ACC112 (cell line): ENCODE data around the gene CNOT8.
"Not testable (repeated sequence)": the region's sequence is repeated elsewhere in the genome, so short reads cannot be mapped to it uniquely, and the experiment has no call there.

Source experiments
- H2AFZ ChIP-seq: fragments of 200-600 bp; sonication (generic); one replicate; pipeline ENCODE4 v1.6.0; 2017; ENCODE audit warnings: antibody characterized with exemption, low read length; ENCODE audit not compliant: unreplicated experiment
- H3K27ac ChIP-seq: fragments of 200-600 bp; sonication (generic); 2 replicates; pipeline ENCODE4 v1.5.1; 2014; ENCODE audit warnings: low read depth, mild to moderate bottlenecking, antibody characterized with exemption, low read length, moderate library complexity
- H3K27me3 ChIP-seq: fragments of 200-600 bp; sonication (generic); 2 replicates; pipeline ENCODE4 v1.6.1; 2014; ENCODE audit warnings: mild to moderate bottlenecking, antibody characterized with exemption, low read length, moderate library complexity, mixed read lengths; ENCODE audit not compliant: insufficient read depth
- H3K36me3 ChIP-seq: fragments of 200-600 bp; sonication (generic); 2 replicates; pipeline ENCODE4 v1.6.1; 2016; ENCODE audit warnings: mild to moderate bottlenecking, antibody characterized with exemption, low read length, moderate library complexity, mixed read lengths; ENCODE audit not compliant: insufficient read depth
- H3K4me1 ChIP-seq: fragments of 200-600 bp; sonication (generic); one replicate; pipeline ENCODE4 v1.6.1; 2016; ENCODE audit warnings: low read length, mixed read lengths; ENCODE audit not compliant: insufficient read depth, unreplicated experiment, control insufficient read depth
- H3K4me3 ChIP-seq: fragments of 200-600 bp; sonication (generic); 2 replicates; pipeline ENCODE4 v1.5.1; 2014; ENCODE audit warnings: mild to moderate bottlenecking, low read depth, low read length
- H3K79me2 ChIP-seq: fragments of 200-600 bp; sonication (generic); one replicate; pipeline ENCODE4 v1.6.0; 2016; ENCODE audit warnings: low read length; ENCODE audit not compliant: control insufficient read depth, unreplicated experiment, insufficient read depth

Gene CNOT8

DNA sequence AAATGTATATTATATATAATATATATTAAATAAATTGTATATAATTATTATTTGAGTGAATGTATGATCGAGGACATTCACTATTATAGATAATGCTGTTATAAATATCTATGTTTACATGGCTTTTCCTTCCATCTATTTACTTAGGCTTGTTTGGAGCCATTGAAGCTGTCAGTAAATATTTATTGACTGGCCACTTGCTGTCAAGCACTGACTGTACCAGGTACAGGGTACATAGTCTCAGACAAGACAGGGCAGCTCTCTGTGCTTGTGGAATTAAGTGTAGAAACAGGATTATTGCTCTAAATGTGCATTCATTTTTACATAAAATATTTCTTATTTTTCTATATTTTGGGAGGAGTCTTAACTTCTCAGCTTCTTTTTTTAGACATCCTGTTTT, 24.4 kb upstream of the CNOT8 start:
- Histone ChIP-seq H2AFZ (no peak overlapping the region), H3K36me3 (no peaks in the 10 kb centered on the region), H3K27ac (no peak overlapping the region), H3K4me3 (no peak overlapping the region), H3K79me2 (no peaks in the 10 kb centered on the region), H3K27me3 (no peaks in the 10 kb centered on the region), H3K4me1 (peaks cover 26% of the 10 kb centered on the region)

DNA sequence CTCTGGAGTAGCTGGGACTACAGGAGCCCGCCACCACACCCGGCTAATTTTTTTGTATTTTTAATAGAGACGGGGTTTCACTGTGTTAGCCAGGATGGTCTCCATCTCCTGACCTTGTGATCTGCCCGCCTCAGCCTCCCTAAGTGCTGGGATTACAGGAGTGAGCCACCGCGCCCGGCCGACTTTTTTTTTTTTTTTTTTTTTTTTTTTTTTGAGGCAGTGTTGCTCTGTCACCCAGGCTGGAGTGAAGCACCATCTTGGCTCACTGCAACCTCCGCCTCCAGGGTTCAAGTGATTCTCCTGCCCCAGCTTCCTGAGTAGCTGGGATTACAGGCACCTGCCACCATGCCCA, 22.8 kb upstream of the CNOT8 start:
- 0 out of 2 replicates have a peak overlapping the region, but pooled peaks have one; percentile 34 for H3K27ac ChIP-seq
- not testable (repeated sequence) for H3K36me3 ChIP-seq, H2AFZ ChIP-seq, H3K27me3 ChIP-seq, H3K79me2 ChIP-seq, H3K4me3 ChIP-seq
- peaks cover 16% of the 10 kb centered on the region for H3K4me1 ChIP-seq

DNA sequence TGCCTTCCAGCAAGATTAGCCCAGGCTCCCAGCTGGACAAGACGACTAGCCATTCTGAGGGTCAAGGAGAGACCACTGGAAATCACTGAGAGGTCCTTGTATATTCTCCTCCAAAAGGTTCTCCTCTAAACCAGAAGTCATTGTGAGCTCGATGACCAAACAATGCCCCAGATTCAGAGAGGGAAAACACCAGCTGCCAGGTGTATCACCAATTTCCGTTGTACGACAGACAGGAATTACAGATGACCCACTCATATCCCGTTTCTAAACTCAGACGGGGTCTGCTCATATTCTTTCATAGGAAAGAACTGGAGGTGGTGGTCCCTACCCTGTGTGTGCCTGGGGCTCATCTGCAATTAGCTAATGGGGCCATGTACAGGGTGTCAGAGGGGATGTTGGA, 22.2 kb upstream of the CNOT8 start:
- H3K79me2 ChIP-seq, result no peaks in the 10 kb centered on the region
- H3K27ac ChIP-seq, result no peak overlapping the region
- H3K4me1 ChIP-seq, result peaks cover 16% of the 10 kb centered on the region
- H3K4me3 ChIP-seq, result no peak overlapping the region
- H3K27me3 ChIP-seq, result no peaks in the 10 kb centered on the region
- H3K36me3 ChIP-seq, result no peaks in the 10 kb centered on the region
- no peak overlapping the region for H2AFZ ChIP-seq

GRCh38 chr5:154837009-154837901, 21.2 kb upstream of the CNOT8 start:
- Histone ChIP-seq H3K36me3 (no peaks in the 10 kb centered on the region), H3K27me3 (no peaks in the 10 kb centered on the region), H3K27ac (no peak overlapping the region), H2AFZ (no peak overlapping the region), H3K4me1 (peaks cover 16% of the 10 kb centered on the region), H3K4me3 (no peak overlapping the region), H3K79me2 (no peaks in the 10 kb centered on the region)

DNA sequence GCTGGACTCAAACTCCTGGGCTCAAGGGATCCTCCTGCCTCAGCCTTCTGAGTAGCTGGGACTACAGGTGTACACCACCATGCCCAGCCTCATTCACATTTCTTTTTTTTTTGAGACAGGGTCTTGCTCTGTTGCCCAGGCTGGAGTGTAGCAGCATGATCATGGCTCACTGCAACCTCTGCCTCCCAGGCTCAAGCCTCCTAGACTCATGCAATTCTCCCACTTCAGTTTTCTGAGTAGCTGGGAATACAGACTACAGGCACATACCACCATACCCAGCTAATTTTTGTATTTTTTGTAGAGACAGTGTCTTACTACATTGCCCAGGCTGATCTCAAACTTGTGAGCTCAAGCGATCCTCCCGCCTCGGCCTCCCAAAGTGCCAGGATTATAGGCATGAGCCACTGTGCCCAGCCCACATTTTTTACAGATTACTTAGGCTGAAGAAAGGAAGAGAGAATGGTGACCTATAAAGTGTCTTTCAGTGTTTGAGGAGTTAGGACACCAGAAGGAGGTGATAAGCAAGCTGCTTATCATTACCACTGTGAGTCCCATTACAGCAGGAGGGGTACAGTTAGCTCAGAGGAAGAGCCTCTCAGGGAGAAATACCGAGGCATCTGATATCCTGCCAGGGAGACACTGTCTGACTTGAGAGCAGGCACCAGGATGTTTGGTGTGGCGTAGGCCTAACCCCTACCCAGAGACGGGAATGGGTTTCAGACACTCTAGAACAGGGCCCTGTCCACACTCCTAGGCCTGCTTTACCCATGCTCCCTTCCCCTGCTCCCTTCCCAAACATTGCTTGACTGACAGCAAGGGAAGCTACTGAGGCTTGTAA, 17.8 kb upstream of the CNOT8 start:
- peaks cover 3% of the 10 kb centered on the region for H3K4me1 ChIP-seq

GRCh38 chr5:154841273-154841661, 17.2 kb upstream of the CNOT8 start:
- Histone ChIP-seq H2AFZ (no peak overlapping the region), H3K4me3 (no peak overlapping the region), H3K27me3 (no peaks in the 10 kb centered on the region), H3K4me1 (no peaks in the 10 kb centered on the region), H3K79me2 (no peaks in the 10 kb centered on the region), H3K36me3 (no peaks in the 10 kb centered on the region), H3K27ac (no peak overlapping the region)

More for the DNA sequence above, 17.8 kb upstream of the CNOT8 start:
- H2AFZ ChIP-seq, result no peak overlapping the region
- H3K36me3 ChIP-seq, result no peaks in the 10 kb centered on the region
- H3K79me2 ChIP-seq, result no peaks in the 10 kb centered on the region
- no peaks in the 10 kb centered on the region for H3K27me3 ChIP-seq
- no peak overlapping the region for H3K27ac ChIP-seq
- H3K4me3 ChIP-seq, result no peak overlapping the region

GRCh38 chr5:154842689-154843530, 15.5 kb upstream of the CNOT8 start:
- H2AFZ ChIP-seq, result no peak overlapping the region
- no peak overlapping the region for H3K4me3 ChIP-seq
- H3K27me3 ChIP-seq, result no peaks in the 10 kb centered on the region
- no peaks in the 10 kb centered on the region for H3K79me2 ChIP-seq
- H3K36me3 ChIP-seq, result no peaks in the 10 kb centered on the region
- no peaks in the 10 kb centered on the region for H3K4me1 ChIP-seq
- no peak overlapping the region for H3K27ac ChIP-seq

GRCh38 chr5:154844809-154845208, 13.6 kb upstream of the CNOT8 start:
- H3K4me1 ChIP-seq, result peaks cover 1% of the 10 kb centered on the region
- H2AFZ ChIP-seq, result no peak overlapping the region
- H3K79me2 ChIP-seq, result no peaks in the 10 kb centered on the region
- no peak overlapping the region for H3K27ac ChIP-seq
- H3K27me3 ChIP-seq, result no peaks in the 10 kb centered on the region
- H3K36me3 ChIP-seq, result no peaks in the 10 kb centered on the region
- H3K4me3 ChIP-seq, result no peak overlapping the region

DNA sequence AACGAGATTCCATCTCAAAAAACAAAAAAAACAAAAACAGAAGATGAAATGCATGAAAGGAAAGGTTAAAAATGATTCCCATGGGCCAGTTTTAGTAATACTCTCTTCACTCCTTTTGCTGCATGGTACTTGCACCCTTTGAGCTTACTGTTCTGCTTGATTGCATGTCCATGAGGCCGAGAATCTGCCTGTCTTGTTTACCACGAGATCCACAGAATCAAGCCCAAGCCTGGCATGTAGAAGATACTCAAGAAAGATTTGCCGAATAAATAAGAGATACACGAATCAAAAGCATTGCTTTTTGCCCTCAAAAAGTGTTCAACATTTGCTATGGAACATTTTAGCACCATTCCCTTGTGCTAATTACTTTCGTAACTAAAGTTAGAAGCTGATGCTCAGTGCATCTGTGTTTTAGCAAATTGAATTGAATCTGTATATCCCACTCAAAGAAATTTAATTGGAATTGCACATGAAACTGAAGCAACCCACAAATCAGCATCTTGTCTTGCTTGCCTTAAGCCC, 9.1 kb upstream of the CNOT8 start:
- no peaks in the 10 kb centered on the region for H3K79me2 ChIP-seq
- H2AFZ ChIP-seq, result no peak overlapping the region
- no peak overlapping the region for H3K27ac ChIP-seq
- no peaks in the 10 kb centered on the region for H3K27me3 ChIP-seq
- no peaks in the 10 kb centered on the region for H3K36me3 ChIP-seq
- peak overlapping the region; percentile 74; the same call in 1 of the 2 replicates for H3K4me3 ChIP-seq
- peaks cover 14% of the 10 kb centered on the region for H3K4me1 ChIP-seq

DNA sequence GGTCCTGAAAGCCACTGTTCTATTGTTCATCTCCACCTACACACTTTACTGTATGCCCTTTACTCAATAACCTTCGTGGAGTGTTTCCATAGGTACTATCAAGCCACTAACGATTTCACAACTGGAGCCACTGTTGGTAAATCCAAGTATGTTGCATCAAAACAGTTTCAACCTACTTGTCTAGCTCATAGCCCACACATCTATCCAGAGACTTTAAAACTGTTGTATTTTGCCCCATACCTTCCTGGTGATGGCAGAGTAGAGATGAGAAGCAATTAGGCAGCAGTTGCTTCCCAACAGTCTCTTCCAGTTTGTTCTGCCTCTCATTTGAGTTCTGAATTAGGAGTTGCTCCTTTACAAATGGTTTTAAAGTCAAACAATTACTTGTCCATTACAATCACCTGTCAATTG, 8.6 kb upstream of the CNOT8 start:
- Histone ChIP-seq H3K4me3 (peak overlapping the region; percentile 74), H3K27ac (no peak overlapping the region), H2AFZ (peak overlapping the region; percentile 50), H3K27me3 (no peaks in the 10 kb centered on the region), H3K79me2 (no peaks in the 10 kb centered on the region), H3K36me3 (no peaks in the 10 kb centered on the region), H3K4me1 (peaks cover 14% of the 10 kb centered on the region)
